Measurements from ENCODE around the gene FRYL. TPM values are rescaled to one million over a fixed set of nuclear protein-coding genes. Genes with fewer than 3 reads are reported as not detected.

The FRYL gene
- total and polyA plus RNA-seq, 4 experiments from 2014 or later, result 17.1 to 134 (median 83.7) TPM

DNA sequence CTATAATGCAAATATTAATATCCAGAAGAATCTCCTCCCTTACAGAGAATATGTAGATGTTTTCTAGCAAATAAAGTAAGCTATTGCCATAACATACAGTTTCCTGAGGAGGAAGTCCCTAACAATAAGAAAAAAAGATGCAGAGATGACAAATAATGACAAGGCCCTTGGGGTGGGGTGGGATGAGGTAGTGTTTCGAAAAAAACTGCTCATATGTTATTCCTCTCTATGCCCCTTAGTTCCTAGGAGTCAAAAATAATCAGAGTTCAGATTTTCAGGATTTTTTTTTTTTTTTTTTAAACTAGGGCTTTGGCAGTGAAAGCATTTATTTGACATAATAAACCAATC is 191.0 kb downstream of the FRYL start:
- Histone ChIP-seq H3K9me3 (ENCODE audit: control insufficient read depth in 1 of 2, low read length in 2 of 2) (no peaks in the 10 kb centered on the region), H3K36me3 (ENCODE audit: insufficient read depth, low read length) (peaks cover 17% of the 10 kb centered on the region), H3K4me1 (ENCODE audit: insufficient read depth, low read length) (no peaks in the 10 kb centered on the region), H3K4me3 (ENCODE audit: low read length in 2 of 2) (no peak overlapping the region), H3K27me3 (ENCODE audit: insufficient read depth, low read length) (no peaks in the 10 kb centered on the region), H3K27ac (ENCODE audit: low read depth, low read length) (no peak overlapping the region)
- intact Hi-C loops (cut with micrococcal nuclease), result no loop called here
- H3K27me3 Mint-ChIP-seq, result no peaks in the 10 kb centered on the region
- peak overlapping the region in 3 of 7 donors; percentile 39 to 58 (median 52) for H3K27ac Mint-ChIP-seq
- ChIA-PET POLR2A (ENCODE audit: partially characterized antibody) (no interaction called here), CTCF (ENCODE audit: partially characterized antibody) (no interaction called here)
- H3K36me3 Mint-ChIP-seq, result peaks cover 29 to 63% of the 10 kb centered on the region in 2 donors
- no peak overlapping the region for H3K4me3 Mint-ChIP-seq
- H3K4me1 Mint-ChIP-seq, result peaks cover 7 to 16% (median 11%) of the 10 kb centered on the region in 4 donors
- H3K9me3 Mint-ChIP-seq, result no peaks in the 10 kb centered on the region
- DNase-seq, result no peak

GRCh38 chr4:48588230-48589097 is 191.6 kb downstream of the FRYL start:
- ChIA-PET POLR2A (ENCODE audit: partially characterized antibody) (no interaction called here), CTCF (ENCODE audit: partially characterized antibody) (no interaction called here)
- Histone ChIP-seq H3K4me1 (ENCODE audit: insufficient read depth, low read length) (no peaks in the 10 kb centered on the region), H3K36me3 (ENCODE audit: insufficient read depth, low read length) (peaks cover 17% of the 10 kb centered on the region), H3K4me3 (ENCODE audit: low read length in 2 of 2) (no peak overlapping the region), H3K27me3 (ENCODE audit: insufficient read depth, low read length) (no peaks in the 10 kb centered on the region), H3K27ac (ENCODE audit: low read depth, low read length) (no peak overlapping the region), H3K9me3 (ENCODE audit: control insufficient read depth in 1 of 2, low read length in 2 of 2) (no peaks in the 10 kb centered on the region)
- DNase-seq, result no peak
- intact Hi-C loops (cut with micrococcal nuclease), result no loop called here
- Mint-ChIP-seq H3K4me1 (peaks cover 7 to 16% (median 11%) of the 10 kb centered on the region in 4 donors), H3K27ac (peak overlapping the region in 6 of 7 donors; percentile 6 to 89 (median 68)), H3K27me3 (no peaks in the 10 kb centered on the region), H3K9me3 (no peaks in the 10 kb centered on the region), H3K4me3 (no peak overlapping the region), H3K36me3 (peaks cover 29 to 63% of the 10 kb centered on the region in 2 donors)

DNA sequence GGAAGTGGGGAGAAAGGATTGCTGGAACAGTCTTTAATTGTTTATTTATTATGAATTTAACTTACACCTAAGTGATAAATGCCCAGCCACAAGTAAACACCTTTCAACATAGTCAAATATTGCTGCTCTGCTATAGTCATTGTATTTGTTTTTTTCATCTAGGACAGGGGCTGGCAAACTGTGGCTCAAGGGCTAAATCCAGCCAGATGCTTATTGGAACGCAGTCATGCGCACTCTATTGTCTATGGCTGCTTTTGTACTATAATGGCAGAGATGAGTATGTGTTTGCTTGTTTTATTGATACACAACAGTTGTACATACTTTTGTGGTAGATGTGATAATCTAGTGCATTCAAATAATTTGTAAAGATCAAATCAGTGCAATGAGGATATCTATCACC is 194.7 kb downstream of the FRYL start:
- no peak for DNase-seq
- Mint-ChIP-seq H3K27me3 (no peaks in the 10 kb centered on the region), H3K4me1 (peaks cover 1 to 14% (median 7%) of the 10 kb centered on the region in 4 donors), H3K36me3 (peaks cover 44 to 68% of the 10 kb centered on the region in 2 donors), H3K4me3 (no peak overlapping the region), H3K27ac (peak overlapping the region in 4 of 7 donors; percentile 2 to 85 (median 58)), H3K9me3 (no peaks in the 10 kb centered on the region)
- Histone ChIP-seq H3K4me1 (ENCODE audit: insufficient read depth, low read length) (no peaks in the 10 kb centered on the region), H3K27ac (ENCODE audit: low read depth, low read length) (no peak overlapping the region), H3K4me3 (ENCODE audit: low read length in 2 of 2) (no peak overlapping the region), H3K9me3 (ENCODE audit: control insufficient read depth in 1 of 2, low read length in 2 of 2) (no peaks in the 10 kb centered on the region), H3K36me3 (ENCODE audit: insufficient read depth, low read length) (peaks cover 22% of the 10 kb centered on the region), H3K27me3 (ENCODE audit: insufficient read depth, low read length) (no peaks in the 10 kb centered on the region)
- POLR2A ChIA-PET (ENCODE audit: partially characterized antibody), result no interaction called here
- intact Hi-C loops (cut with micrococcal nuclease), result no loop called here
- CTCF ChIA-PET (ENCODE audit: partially characterized antibody), result interaction anchor here (1.0 kb wide), 1 partner anchor 377 kb away, joined by 5 read pairs; no protein-coding TSS in a partner anchor

DNA sequence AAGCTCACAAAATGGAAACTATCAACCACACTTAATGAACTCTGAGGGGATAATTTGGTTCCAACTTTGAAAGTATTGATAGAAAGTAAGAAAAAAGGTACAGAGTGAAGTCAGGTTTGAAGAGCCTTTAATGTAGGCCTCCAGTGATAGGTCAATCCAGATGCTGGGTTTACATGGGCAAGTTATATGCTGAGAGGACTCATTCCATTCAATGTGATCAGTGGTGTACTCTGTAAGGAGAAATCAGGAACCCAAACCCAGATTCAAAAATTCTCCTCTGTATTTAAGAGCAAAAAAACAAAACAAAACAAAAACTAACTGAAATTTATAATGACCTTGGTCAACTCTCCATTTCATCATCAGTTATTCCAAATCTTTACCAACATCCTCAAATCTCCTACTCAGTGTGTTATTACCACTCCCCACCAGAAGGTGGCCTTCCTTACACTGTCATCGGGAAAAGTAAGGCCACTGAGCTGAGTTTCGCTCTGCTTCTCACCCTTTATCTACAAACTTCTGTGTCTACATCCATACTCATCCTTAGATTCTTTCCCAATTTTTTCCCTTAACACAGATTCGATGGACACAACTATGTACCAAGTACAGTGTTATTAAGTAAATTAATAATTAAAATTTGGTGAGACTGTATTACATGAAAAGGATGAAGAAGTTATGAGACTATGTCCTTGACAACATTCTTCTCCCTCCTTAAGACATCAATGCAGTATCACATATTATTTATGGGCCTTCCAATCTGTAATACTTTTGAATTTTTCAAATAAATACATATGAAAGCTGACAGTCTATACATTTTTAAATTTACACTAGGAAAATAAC is 201.7 kb downstream of the FRYL start:
- CTCF ChIA-PET (ENCODE audit: partially characterized antibody), result interaction anchor here (0.7 to 4.7 kb wide), 46 partner anchors 8 to 680 kb away, joined by 3 to 94 read pairs (median 4); partner anchors contain the start of genes FRYL, OCIAD1 and OCIAD2

GRCh38 chr4:48575964-48576363 is 204.1 kb downstream of the FRYL start:
- Mint-ChIP-seq H3K4me3 (no peak overlapping the region), H3K36me3 (peaks cover 27 to 48% of the 10 kb centered on the region in 2 donors), H3K4me1 (peaks cover 0 to 5% (median 1%) of the 10 kb centered on the region in 4 donors), H3K27ac (peak overlapping the region in 1 of 7 donors; percentile 53), H3K27me3 (no peaks in the 10 kb centered on the region), H3K9me3 (no peaks in the 10 kb centered on the region)
- Histone ChIP-seq H3K36me3 (ENCODE audit: insufficient read depth, low read length) (peaks cover 38% of the 10 kb centered on the region), H3K27me3 (ENCODE audit: insufficient read depth, low read length) (no peaks in the 10 kb centered on the region), H3K27ac (ENCODE audit: low read depth, low read length) (no peak overlapping the region), H3K4me3 (ENCODE audit: low read length in 2 of 2) (no peak overlapping the region), H3K4me1 (ENCODE audit: insufficient read depth, low read length) (no peaks in the 10 kb centered on the region), H3K9me3 (ENCODE audit: control insufficient read depth in 1 of 2, low read length in 2 of 2) (no peaks in the 10 kb centered on the region)
- CTCF ChIA-PET (ENCODE audit: partially characterized antibody), result interaction anchor here (0.7 to 4.7 kb wide), 3 partner anchors 30 to 386 kb away, joined by 3 to 94 read pairs (median 3); no protein-coding TSS in a partner anchor
- POLR2A ChIA-PET (ENCODE audit: partially characterized antibody), result no interaction called here
- intact Hi-C loops (cut with micrococcal nuclease), result no loop called here
- DNase-seq, result no peak

More for the DNA sequence above, 201.7 kb downstream of the FRYL start:
- no peaks in the 10 kb centered on the region for H3K4me1 ChIP-seq (ENCODE audit: insufficient read depth, low read length)
- no peaks in the 10 kb centered on the region for H3K27me3 ChIP-seq (ENCODE audit: insufficient read depth, low read length)
- H3K4me3 ChIP-seq (ENCODE audit: low read length in 2 of 2), result no peak overlapping the region
- no peak overlapping the region for H3K4me3 Mint-ChIP-seq
- DNase-seq, result peak; percentile 49 to 62 (median 55)
- H3K27me3 Mint-ChIP-seq, result no peaks in the 10 kb centered on the region
- intact Hi-C loops (cut with micrococcal nuclease), result loop anchor here (1.0 to 2.0 kb wide), 5 partner anchors 103 to 385 kb away; partner anchors contain the start of genes FRYL, OCIAD1 and OCIAD2
- H3K36me3 ChIP-seq (ENCODE audit: insufficient read depth, low read length), result peaks cover 22% of the 10 kb centered on the region
- H3K27ac ChIP-seq (ENCODE audit: low read depth, low read length), result no peak overlapping the region
- H3K4me1 Mint-ChIP-seq, result peaks cover 0 to 5% (median 1%) of the 10 kb centered on the region in 4 donors
- peak overlapping the region in 3 of 7 donors; percentile 17 to 39 (median 26) for H3K27ac Mint-ChIP-seq
- POLR2A ChIA-PET (ENCODE audit: partially characterized antibody), result interaction anchor here (0.7 to 1.0 kb wide), 3 partner anchors 202 to 328 kb away, joined by 3 to 4 read pairs (median 3); partner anchors contain the start of gene OCIAD2
- no peaks in the 10 kb centered on the region for H3K9me3 Mint-ChIP-seq
- peaks cover 25 to 46% of the 10 kb centered on the region in 2 donors for H3K36me3 Mint-ChIP-seq
- no peaks in the 10 kb centered on the region for H3K9me3 ChIP-seq (ENCODE audit: control insufficient read depth in 1 of 2, low read length in 2 of 2)

DNA sequence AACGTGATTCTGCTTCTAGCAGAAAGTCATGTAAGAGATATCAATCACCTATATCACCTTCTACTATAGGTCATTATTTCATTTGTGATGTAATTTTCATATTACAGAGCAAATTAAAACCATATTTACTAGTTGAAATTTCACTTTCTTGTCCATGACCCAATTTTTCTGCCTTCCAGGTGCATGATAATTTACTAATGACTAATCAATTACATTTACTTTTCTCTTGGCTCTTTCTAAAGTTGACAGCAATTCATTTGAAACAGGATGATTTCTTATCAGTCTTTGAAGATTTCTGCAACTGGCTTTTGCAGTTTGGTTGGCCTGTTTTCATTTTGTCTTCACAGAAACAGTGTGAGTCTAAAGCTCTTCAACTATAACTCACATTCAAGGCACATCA is 208.6 kb downstream of the FRYL start:
- CTCF ChIA-PET (ENCODE audit: partially characterized antibody), result interaction anchor here (0.8 kb wide), 1 partner anchor 48 kb away, joined by 3 read pairs; no protein-coding TSS in a partner anchor

More for the DNA sequence above, 208.6 kb downstream of the FRYL start:
- Mint-ChIP-seq H3K4me3 (no peak overlapping the region), H3K36me3 (peaks cover 20 to 68% of the 10 kb centered on the region in 2 donors), H3K9me3 (no peaks in the 10 kb centered on the region), H3K4me1 (no peaks in the 10 kb centered on the region), H3K27me3 (no peaks in the 10 kb centered on the region), H3K27ac (no peak overlapping the region)
- no peak for DNase-seq
- intact Hi-C loops (cut with micrococcal nuclease), result no loop called here
- no peak overlapping the region for H3K4me3 ChIP-seq (ENCODE audit: low read length in 2 of 2)
- H3K36me3 ChIP-seq (ENCODE audit: insufficient read depth, low read length), result peaks cover 47% of the 10 kb centered on the region
- no peaks in the 10 kb centered on the region for H3K9me3 ChIP-seq (ENCODE audit: control insufficient read depth in 1 of 2, low read length in 2 of 2)
- H3K27me3 ChIP-seq (ENCODE audit: insufficient read depth, low read length), result no peaks in the 10 kb centered on the region
- no peaks in the 10 kb centered on the region for H3K4me1 ChIP-seq (ENCODE audit: insufficient read depth, low read length)
- POLR2A ChIA-PET (ENCODE audit: partially characterized antibody), result no interaction called here
- no peak overlapping the region for H3K27ac ChIP-seq (ENCODE audit: low read depth, low read length)

Data from CD4-positive, alpha-beta memory T cell (primary cell).